Body of pancreas (tissue), 4 donors: ENCODE results near the gene ZNF138. TPM values are rescaled to one million over a fixed set of nuclear protein-coding genes. Genes with fewer than 3 reads are reported as not detected.
"Not testable (repeated sequence)": the region's sequence is repeated elsewhere in the genome, so short reads cannot be mapped to it uniquely, and the experiment has no call there.

Source experiments
- ATAC-seq: fragments of 150-250 bp; one replicate; pipeline ENCODE4 v1.9.1; 2016
- DNase-seq, 4 donors: peaks; one replicate each; pipeline ENCODE4 v3.0.0-alpha.2; 2019
- H3K27ac ChIP-seq, 4 donors: fragments of 200-600 bp; sonication (generic); 1 replicate in 3 of 4; 2 replicates in 1 of 4; pipeline versions ENCODE4 v1.5.1 to v1.6.1; 2016 to 2019; ENCODE audit warnings: mild to moderate bottlenecking in 1 of 4, mixed read lengths in 1 of 4, moderate library complexity in 1 of 4
- H3K27me3 ChIP-seq, 2 donors: fragments of 200-600 bp; sonication (generic); one replicate each; pipeline ENCODE4 v1.6.0; 2016; ENCODE audit warnings: mild to moderate bottlenecking in 1 of 2
- H3K36me3 ChIP-seq, 2 donors: fragments of 200-600 bp; sonication (generic); replicated peaks in 1 of 2; 2 replicates each; pipeline ENCODE4 v1.5.1; 2016; ENCODE audit warnings: low read depth in 2 of 2; ENCODE audit not compliant: insufficient read depth in 1 of 2
- H3K4me1 ChIP-seq: fragments of 200-600 bp; sonication (generic); one replicate; pipeline ENCODE4 v1.6.0; 2016
- H3K4me3 ChIP-seq, 2 donors: fragments of 200-600 bp; sonication (generic); 1 replicate in 1 of 2; 2 replicates in 1 of 2; pipeline ENCODE4 v1.5.1; 2016 to 2019
- H3K9me3 ChIP-seq, 3 donors: fragments of 200-600 bp; sonication (generic); 1 replicate in 2 of 3; 2 replicates in 1 of 3; pipeline ENCODE4 v1.5.1; 2016
- CTCF ChIP-seq, 7 experiments: fragments of 450-650 bp in 4 of 7; fragments of 200-600 bp in 3 of 7; sonication (generic) in 3 of 7; IDR thresholded peaks; one replicate each; pipeline ENCODE4 v1.5.1; 2016 to 2019; ENCODE audit warnings: antibody characterized with exemption in 7 of 7
- POLR2A ChIP-seq, 3 donors: fragments of 450-650 bp; IDR thresholded peaks; one replicate each; pipeline ENCODE4 v1.6.1; 2016; ENCODE audit warnings: antibody characterized with exemption in 3 of 3, mild to moderate bottlenecking in 2 of 3
- WGBS, 2 donors: methylation state at CpG; one replicate each; pipeline ENCODE4 v1.1.5; 2017; 5-methylcytosine and 5-hydroxymethylcytosine counted together
- intact Hi-C: fragments of 100-400 bp; cut with DNase I; formaldehyde crosslinking; loops from one replicate; pipeline ENCODE4 v1.15.1; 2023
- total RNA-seq, 2 donors: library from RNA; depleted of rRNA; stranded (reverse); fragments of >200 nt; gene quantifications; one replicate each; pipeline ENCODE4 v1.1.0, GENCODE V29; 2016

Gene ZNF138
- total RNA-seq, 2 donors from 2014 or later: 4.9 to 10.4 TPM

- ATAC-seq: no peak
- TF ChIP-seq POLR2A (IDR thresholded peaks at IDR 0.05) (no peak), CTCF (IDR thresholded peaks at IDR 0.05) (no peak)
- Histone ChIP-seq H3K27me3 (no peaks in the 10 kb centered on the region), H3K4me1 (no peaks in the 10 kb centered on the region), H3K36me3 (no peaks in the 10 kb centered on the region), H3K4me3 (no peak overlapping the region), H3K27ac (no peak overlapping the region), H3K9me3 (no peaks in the 10 kb centered on the region)
- no peak for DNase-seq
- intact Hi-C loops: no loop called here
Observed at GRCh38 chr7:64811767-64812166, 17.5 kb downstream of the ZNF138 start.

DNA sequence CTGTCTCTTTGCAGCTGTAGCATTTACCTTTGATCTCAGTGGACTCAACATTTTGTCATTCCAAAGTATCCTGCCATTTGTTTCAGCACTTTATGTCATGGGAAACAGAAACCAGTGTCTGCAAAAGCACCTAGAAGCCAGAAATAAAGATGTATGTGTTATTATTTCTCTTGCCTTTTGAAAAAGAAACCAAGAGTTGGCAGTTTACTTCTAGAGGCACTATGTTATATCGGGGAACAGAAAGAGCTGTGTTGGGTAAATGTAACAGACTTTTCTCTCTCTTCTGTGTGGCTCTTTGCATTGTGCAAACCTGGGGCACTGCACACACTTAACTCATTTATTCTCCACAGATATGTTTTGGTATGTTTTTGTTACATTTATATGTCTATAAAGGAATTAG is 36.7 kb downstream of the ZNF138 start:
- ATAC-seq (no peak), DNase-seq (no peak)
- Histone ChIP-seq H3K4me1 (no peaks in the 10 kb centered on the region), H3K27ac (no peak overlapping the region), H3K9me3 (peaks cover 0 to 3% (median 0%) of the 10 kb centered on the region in 3 donors), H3K4me3 (no peak overlapping the region), H3K27me3 (no peaks in the 10 kb centered on the region), H3K36me3 (no peaks in the 10 kb centered on the region)
- intact Hi-C loops: no loop called here
- TF ChIP-seq CTCF (IDR thresholded peaks at IDR 0.05): no peak
- TF ChIP-seq POLR2A (IDR thresholded peaks at IDR 0.05): no peak
- WGBS, 2 donors: 91 to 100% methylated on average over 1 of the region's 1 CpG

DNA sequence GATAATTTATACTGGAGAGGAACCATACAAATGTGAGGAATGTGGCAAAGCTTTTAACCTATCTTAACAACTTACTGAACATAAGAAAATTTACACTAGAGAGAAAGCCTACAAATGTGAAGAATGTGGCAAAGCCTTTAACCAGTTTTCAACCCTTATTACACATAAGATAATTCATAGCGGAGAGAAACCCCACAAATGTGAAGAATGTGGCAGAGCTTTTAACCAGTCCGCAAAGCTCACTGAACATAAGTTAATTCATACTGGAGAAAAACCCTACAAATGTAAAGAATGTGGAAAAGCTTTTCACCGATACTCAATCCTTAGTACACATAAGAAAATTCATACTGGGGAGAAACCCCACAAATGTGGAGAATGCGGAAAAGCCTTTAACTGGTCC is 37.9 kb downstream of the ZNF138 start:
- ATAC-seq (no peak), DNase-seq (no peak)
- H3K27me3 ChIP-seq: no peaks in the 10 kb centered on the region
- 77 to 90% methylated on average over 4 of the region's 4 CpGs for WGBS, 2 donors
- intact Hi-C loops: no loop called here
- H3K4me3 ChIP-seq: no peak overlapping the region
- H3K27ac ChIP-seq: no peak overlapping the region
- H3K9me3 ChIP-seq: peaks cover 0 to 3% (median 0%) of the 10 kb centered on the region in 3 donors
- TF ChIP-seq CTCF (IDR thresholded peaks at IDR 0.05) (no peak), POLR2A (IDR thresholded peaks at IDR 0.05) (no peak)
- H3K36me3 ChIP-seq: no peaks in the 10 kb centered on the region
- no peaks in the 10 kb centered on the region for H3K4me1 ChIP-seq

DNA sequence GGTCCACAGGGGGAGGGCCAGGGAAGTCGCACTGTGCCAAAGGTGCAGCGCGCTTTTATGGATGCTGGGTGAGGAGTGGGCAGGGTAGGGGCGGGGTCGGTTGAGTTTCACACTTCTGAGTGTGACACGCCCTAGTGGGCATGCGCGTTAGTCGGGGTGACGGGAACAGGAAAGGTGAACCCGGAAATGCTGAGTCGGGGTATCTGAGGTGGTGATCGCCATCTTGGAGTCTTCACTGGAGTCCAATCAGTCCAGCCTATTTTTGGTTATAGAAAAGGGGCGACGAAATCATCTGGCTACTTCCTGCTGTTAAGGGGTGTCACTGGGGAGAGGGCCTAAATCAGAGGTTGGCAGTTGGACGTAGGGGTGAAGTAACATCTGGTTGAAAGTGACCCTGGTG is 40.8 kb downstream of the ZNF138 start:
- 75 to 84% methylated on average over 16 of the region's 16 CpGs for WGBS, 2 donors

DNA sequence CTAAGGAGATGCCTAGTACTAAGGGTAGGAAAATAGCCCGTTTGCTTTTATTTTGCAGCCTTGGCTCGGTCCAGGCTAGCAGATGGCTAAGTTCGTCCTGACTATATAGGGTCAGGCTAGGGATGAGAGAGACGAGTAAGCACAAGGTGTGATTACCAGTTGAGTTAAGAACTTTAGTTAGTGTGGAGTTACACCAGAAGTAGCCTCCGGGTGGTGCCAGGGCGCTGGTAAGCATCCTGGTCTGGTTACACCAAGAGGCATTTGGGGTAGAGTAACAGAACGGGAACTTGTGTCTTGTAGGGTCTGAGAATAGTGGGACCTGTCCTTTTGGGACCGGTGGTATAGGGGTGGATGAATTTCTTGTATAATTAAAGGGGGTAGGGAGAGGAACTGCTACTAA is 41.6 kb downstream of the ZNF138 start:
- WGBS, 2 donors: 93 to 94% methylated on average over 7 to 8 of the region's 8 CpGs
- DNase-seq, intact Hi-C loops, H3K36me3 ChIP-seq, H3K4me1 ChIP-seq, H3K27ac ChIP-seq, H3K27me3 ChIP-seq, H3K9me3 ChIP-seq, ATAC-seq, H3K4me3 ChIP-seq: not testable (repeated sequence)

More for the DNA sequence above, 40.8 kb downstream of the ZNF138 start:
- H3K27me3 ChIP-seq: no peaks in the 10 kb centered on the region
- ATAC-seq (no peak), DNase-seq (no peak)
- H3K4me1 ChIP-seq: no peaks in the 10 kb centered on the region
- intact Hi-C loops: no loop called here
- H3K36me3 ChIP-seq: no peaks in the 10 kb centered on the region
- no peaks in the 10 kb centered on the region for H3K9me3 ChIP-seq
- H3K4me3 ChIP-seq: no peak overlapping the region
- no peak for TF ChIP-seq POLR2A (IDR thresholded peaks at IDR 0.05)
- TF ChIP-seq CTCF (IDR thresholded peaks at IDR 0.05): no peak
- no peak overlapping the region for H3K27ac ChIP-seq

- H3K36me3 ChIP-seq, intact Hi-C loops, H3K27me3 ChIP-seq, H3K4me3 ChIP-seq, DNase-seq, H3K4me1 ChIP-seq, ATAC-seq, H3K27ac ChIP-seq, H3K9me3 ChIP-seq: not testable (repeated sequence)
- WGBS, 2 donors: 88 to 100% methylated on average over 2 to 10 of the region's 17 CpGs
Observed at GRCh38 chr7:64838051-64838450, 43.8 kb downstream of the ZNF138 start.
